Measurements from ENCODE around the gene MCRIP2. TPM values are rescaled to one million over a fixed set of nuclear protein-coding genes. Genes with fewer than 3 reads are reported as not detected.

The MCRIP2 gene
- total and polyA plus RNA-seq, 10 donors: 23.6 to 106 (median 41.8) TPM

DNA sequence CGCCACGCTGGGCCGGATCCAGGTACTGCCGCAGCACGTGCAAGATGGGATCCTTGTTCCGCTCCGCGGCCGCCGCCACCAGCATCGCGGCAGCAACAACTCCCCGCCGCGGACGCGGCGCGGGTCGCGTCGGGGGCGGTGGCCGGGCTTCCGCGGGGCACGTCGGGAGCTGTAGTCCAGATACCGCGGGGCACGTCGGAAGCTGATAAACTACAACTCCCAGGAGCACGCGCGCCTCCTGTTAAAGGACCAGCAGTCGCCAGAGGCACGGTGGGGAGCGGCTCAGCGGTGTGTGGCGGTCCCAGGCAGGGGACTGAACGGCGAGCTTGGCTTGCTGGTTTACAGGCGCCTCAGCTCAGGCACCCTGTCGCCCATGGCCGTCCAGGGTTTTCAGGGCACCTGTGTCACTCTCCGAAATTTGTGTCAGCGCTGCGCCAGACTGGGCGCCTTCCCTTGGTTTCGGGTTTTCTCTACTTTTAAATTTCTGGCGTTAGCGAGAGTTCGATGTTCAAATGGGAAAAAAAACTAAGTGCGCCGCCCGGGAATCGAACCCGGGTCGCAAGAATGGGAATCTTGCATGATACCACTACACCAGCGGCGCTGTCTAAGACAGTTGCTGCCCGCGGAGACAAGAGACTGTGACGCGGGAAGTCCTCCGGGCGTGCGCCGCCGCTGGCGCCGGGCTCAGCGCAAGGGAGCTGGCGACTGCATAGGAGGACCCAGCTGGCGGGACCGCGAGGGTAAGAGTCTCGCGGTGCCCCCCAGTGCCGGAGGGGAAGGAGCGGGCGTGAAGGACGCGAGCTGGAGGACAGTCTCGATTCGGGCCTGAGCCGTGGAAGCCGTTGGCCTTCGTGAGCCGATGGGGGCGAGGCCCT is 5.2 kb upstream of the MCRIP2 start, which contains the start of gene METTL26:
METTL26 (minus strand) TSS at position 100 of the 875 bp plus-strand sequence; CDS start at position 85, 15 bp downstream.
- 0% methylated on average over 38 to 91 of the region's 91 CpGs for whole genome bisulfite sequencing, 5 donors
- no peaks in the 10 kb centered on the region for H3K9me3 ChIP-seq
- peaks cover 0 to 4% (median 0%) of the 10 kb centered on the region in 7 donors for H3K27me3 ChIP-seq (replicated peaks in 1 of 7)
- intact Hi-C loops (cut with DNase I; ENCODE audit: low total_unique reads): no loop called here
- H3K4me1 ChIP-seq: peaks cover 17 to 65% (median 40%) of the 10 kb centered on the region in 6 donors
- H3K27ac ChIP-seq: peak within 1 kb of the TSS; percentile 93 to 98 (median 95)
- H3K4me3 ChIP-seq: peak within 1 kb of the TSS; percentile 66 to 98 (median 85)
- peaks cover 0 to 30% (median 17%) of the 10 kb centered on the region in 6 donors for H3K36me3 ChIP-seq
- DNase-seq: peak; percentile 99
- TF ChIP-seq CTCF (IDR thresholded peaks at IDR 0.05 in 8 of 11, conservative IDR thresholded peaks at IDR 0.05 in 3 of 11) (peak in 4 of 11 experiments; percentile 28 to 38 (median 34)), POLR2AphosphoS5 (IDR thresholded peaks at IDR 0.05) (peak; percentile 87 to 89 (median 88)), POLR2A (IDR thresholded peaks at IDR 0.05) (peak in 1 of 3 donors; percentile 20)

DNA sequence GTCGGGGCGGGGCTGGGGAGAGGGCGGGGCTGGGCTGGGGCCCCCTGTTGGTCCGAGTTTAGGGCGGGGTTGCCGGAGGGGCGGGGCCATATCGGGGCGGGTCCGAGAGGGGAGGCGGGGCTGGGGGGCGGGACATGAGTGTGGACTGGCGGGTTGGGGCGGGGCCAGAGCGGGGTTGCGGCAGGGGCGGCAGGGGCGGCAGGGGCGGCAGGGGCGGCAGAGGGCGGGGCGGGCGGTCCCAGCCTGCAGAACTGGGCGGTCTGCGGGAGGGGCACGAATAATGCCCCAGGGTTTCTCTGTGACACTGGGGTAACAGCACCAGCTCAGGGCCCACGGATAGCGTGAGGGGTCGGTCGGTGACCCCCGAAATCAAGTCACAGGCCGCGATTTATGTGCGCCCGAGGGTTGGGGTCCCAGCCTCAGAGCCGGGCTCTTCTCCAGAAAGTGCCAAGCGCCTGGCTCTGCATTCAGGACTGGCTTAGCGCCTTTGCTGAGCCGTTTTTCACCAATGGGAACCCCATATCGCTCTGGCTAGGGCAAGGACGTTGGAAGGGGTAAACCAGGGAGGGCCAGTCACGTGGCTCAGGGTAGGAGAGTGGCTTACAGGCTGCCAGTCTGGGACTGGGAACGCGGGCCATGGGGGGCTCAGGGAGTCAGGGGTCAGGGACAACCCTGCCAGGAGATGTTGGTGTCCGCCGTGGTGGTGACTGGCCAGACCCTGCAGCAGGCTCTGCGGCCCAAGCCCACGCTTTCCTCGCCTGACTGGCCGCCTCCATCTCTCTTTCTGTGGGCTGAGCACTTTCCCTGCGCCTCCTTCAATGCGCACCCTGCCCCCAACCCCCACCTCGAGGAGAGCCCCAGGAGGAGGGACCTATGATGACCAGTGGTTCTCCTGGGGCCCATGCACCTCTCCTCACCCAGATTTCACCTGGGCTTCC is 4.3 kb upstream of the MCRIP2 start:
- WGBS, 5 donors: 17 to 31% (median 26%) methylated on average over 20 to 52 of the region's 53 CpGs
- no peak for TF ChIP-seq CTCF (IDR thresholded peaks at IDR 0.05 in 8 of 11, conservative IDR thresholded peaks at IDR 0.05 in 3 of 11)
- TF ChIP-seq POLR2A (IDR thresholded peaks at IDR 0.05): no peak
- no peak for TF ChIP-seq POLR2AphosphoS5 (IDR thresholded peaks at IDR 0.05)
- DNase-seq: peak; percentile 88
- intact Hi-C loops (cut with DNase I; ENCODE audit: low total_unique reads): no loop called here
- Histone ChIP-seq H3K27ac (peak overlapping the region; percentile 93 to 98 (median 95)), H3K27me3 (replicated peaks in 1 of 7) (peaks cover 0 to 4% (median 0%) of the 10 kb centered on the region in 7 donors), H3K36me3 (peaks cover 0 to 28% (median 17%) of the 10 kb centered on the region in 6 donors), H3K4me1 (peaks cover 17 to 72% (median 44%) of the 10 kb centered on the region in 6 donors), H3K4me3 (peak overlapping the region; percentile 66 to 98 (median 85)), H3K9me3 (no peaks in the 10 kb centered on the region)

- TF ChIP-seq POLR2A (IDR thresholded peaks at IDR 0.05): no peak
- no peak for TF ChIP-seq POLR2AphosphoS5 (IDR thresholded peaks at IDR 0.05)
- TF ChIP-seq CTCF (IDR thresholded peaks at IDR 0.05 in 8 of 11, conservative IDR thresholded peaks at IDR 0.05 in 3 of 11): no peak
- intact Hi-C loops (cut with DNase I; ENCODE audit: low total_unique reads): no loop called here
- H3K27ac ChIP-seq: peak overlapping the region in 2 of 8 donors; percentile 93 to 96
- H3K4me1 ChIP-seq: peaks cover 25 to 76% (median 51%) of the 10 kb centered on the region in 6 donors
- H3K27me3 ChIP-seq (replicated peaks in 1 of 7): peaks cover 0 to 4% (median 0%) of the 10 kb centered on the region in 7 donors
- DNase-seq: peak; percentile 84
- no peak overlapping the region for H3K4me3 ChIP-seq
- peaks cover 0 to 21% (median 12%) of the 10 kb centered on the region in 6 donors for H3K36me3 ChIP-seq
- H3K9me3 ChIP-seq: no peaks in the 10 kb centered on the region
- 82 to 91% (median 88%) methylated on average over 10 to 15 of the region's 15 CpGs for WGBS, 5 donors
These were observed 3.5 kb upstream of the MCRIP2 start for GRCh38 chr16:638034-638543.

Data from spleen (tissue), 11 donors.